Left hindlimb (tissue), 1 donor: ENCODE data around the gene PRKAG2.
"Not testable (repeated sequence)": the region's sequence is repeated elsewhere in the genome, so short reads cannot be mapped to it uniquely, and the experiment has no call there.

Experiments
- DNase-seq: peaks from one replicate; pipeline ENCODE4 v3.0.0-alpha.2; 2018

The PRKAG2 gene

DNA sequence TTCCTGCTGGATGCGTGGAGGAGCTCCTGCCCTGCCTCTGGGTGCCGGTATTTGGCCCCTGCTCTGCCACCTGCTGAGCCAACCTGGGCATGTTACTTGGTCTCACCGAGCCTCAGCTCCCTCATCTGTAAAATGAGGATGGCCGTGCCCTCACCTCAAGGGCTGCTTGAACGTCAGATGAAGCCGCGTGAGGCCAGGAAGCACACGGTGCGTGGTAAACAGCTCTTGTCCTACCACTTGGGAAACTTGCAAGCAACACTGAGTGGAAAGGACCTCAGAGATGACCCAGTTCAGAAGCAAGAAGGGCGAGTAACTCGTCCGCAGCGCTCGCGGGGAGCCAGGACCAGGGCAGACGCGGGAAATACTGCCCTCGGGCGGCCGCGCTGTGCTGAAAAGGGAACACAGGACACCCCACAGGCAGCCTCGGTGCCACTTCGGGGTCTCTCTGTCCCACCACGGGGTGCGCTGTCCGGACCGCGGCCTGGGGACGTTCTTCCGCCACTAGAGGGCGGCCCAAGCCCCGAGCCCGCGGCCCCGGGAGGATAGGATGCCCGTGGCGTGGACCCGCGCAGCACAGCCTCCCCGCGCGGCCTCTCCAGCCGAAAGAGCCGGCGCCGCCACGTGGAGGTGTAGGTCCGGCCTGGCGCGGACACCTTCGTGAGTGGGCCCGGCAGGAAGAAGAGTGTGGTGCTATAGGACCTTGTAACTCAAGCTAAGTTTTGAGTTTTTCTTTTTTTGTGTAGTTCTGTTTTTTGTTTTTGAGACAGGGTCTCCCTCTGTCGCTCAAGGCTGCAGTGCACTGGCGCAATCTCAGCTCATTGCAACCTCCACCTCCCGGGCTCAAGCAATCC, 94.1 kb downstream of the PRKAG2 start:
- DNase-seq, result peak; percentile 61

DNA sequence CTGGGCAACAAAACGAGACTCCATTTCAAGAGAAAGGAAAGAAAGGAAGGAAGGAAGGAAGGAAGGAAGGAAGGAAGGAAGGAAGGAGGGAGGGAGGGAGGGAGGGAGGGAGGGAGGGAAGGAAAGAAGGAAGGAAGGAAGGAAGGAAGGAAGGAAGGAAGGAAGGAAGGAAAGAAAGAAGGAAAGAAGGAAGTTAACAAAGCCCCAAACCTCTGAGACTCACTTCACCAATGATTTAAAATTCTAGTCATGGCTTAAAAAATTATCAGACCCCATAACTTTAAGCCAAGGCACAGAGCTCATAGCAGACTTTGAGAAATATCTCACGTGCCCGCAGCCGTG, 94.7 kb downstream of the PRKAG2 start:
- DNase-seq, result not testable (repeated sequence)

DNA sequence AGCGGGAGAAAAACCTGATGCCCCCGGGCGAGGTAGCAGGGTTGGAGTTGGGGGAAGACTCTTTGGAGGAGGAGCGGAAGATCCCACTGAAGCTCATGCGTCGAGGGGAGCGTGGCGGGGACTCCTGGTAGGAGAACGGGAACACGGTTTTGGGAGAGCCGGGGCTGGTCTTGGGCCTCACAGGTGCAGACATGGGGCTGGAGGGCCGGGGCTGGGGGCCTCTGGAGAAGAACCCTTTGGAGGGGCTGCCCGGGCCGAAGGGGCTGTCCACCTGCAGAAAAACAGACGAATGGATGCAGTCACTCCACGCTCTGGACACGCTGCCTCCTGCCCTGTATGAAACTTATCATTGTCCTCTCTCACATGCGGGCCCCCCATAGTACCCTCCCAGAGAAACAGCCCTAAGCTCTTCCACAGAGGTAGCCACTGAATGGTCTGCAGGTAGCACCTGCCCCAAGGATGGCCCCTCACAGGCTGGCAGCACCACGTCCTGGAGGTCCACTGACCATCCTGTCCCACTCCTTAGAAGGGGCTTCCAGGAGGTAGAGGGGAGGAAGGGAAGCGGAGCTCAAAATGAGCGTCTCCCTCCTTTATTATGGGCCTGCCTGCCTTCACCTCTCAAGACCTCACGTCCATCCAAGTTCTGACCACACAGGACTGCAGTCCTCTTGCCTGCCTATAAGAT, 95.6 kb downstream of the PRKAG2 start:
- no peak for DNase-seq

- no peak for DNase-seq
Measured at GRCh38 chr7:151780631-151781030, 96.3 kb downstream of the PRKAG2 start.

GRCh38 chr7:151779678-151780077, 97.2 kb downstream of the PRKAG2 start:
- DNase-seq, result no peak

- DNase-seq, result no peak
Measured at GRCh38 chr7:151779255-151779654, 97.7 kb downstream of the PRKAG2 start.

- no peak for DNase-seq
Measured at GRCh38 chr7:151777908-151778670, 98.8 kb downstream of the PRKAG2 start.

- no peak for DNase-seq
Measured at GRCh38 chr7:151777495-151777880, 99.4 kb downstream of the PRKAG2 start.

DNA sequence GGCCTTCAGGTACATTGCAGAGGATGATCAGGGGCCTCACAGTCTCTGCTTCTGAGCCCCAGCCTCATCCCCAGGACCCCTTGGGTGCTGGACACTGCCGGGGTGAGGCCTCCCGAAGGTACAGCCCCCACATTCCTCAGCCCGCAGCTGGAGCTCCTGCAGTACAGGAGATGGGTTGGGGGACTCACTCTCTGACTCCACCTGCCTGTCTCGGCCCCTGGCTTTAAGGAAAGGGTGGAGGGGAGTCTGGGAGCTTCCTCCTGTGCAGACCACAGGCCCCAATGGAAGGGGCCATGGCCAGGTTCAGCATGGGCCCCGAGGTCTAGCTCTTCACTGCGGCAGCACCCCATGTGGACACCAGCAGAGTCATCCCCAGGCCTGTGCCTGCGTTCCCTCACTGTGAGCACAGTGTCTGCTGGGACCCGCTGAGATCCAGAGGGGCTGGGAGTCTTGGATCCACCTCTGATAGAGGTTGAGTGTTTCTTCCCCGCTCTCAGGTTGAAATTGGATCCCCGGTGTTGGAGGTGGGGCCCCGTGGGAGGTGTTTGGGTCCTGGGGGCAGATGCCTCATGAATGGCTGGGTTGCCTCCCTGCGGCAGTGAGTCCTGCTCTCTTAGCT, 99.9 kb downstream of the PRKAG2 start:
- peak; percentile 12 for DNase-seq

DNA sequence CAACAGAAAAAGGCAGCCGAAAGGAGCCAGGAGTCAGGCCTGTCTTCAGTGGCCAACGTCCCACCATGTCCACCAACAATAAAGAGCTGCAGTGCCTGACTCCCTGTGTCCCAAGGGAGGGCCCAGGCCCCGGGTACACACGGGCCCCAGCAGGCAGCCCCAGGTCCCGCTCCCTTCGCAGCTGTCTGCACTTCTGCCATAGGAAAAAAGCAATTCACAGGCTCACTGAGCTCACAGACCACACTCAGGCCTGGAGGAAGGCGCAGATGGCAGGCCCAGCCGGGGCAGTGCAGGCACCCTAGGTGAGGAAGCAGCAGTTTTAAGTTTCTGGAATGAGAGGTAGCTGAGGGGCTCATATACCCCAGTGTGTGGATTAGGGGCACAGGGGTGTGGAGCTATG, 100.5 kb downstream of the PRKAG2 start:
- no peak for DNase-seq

DNA sequence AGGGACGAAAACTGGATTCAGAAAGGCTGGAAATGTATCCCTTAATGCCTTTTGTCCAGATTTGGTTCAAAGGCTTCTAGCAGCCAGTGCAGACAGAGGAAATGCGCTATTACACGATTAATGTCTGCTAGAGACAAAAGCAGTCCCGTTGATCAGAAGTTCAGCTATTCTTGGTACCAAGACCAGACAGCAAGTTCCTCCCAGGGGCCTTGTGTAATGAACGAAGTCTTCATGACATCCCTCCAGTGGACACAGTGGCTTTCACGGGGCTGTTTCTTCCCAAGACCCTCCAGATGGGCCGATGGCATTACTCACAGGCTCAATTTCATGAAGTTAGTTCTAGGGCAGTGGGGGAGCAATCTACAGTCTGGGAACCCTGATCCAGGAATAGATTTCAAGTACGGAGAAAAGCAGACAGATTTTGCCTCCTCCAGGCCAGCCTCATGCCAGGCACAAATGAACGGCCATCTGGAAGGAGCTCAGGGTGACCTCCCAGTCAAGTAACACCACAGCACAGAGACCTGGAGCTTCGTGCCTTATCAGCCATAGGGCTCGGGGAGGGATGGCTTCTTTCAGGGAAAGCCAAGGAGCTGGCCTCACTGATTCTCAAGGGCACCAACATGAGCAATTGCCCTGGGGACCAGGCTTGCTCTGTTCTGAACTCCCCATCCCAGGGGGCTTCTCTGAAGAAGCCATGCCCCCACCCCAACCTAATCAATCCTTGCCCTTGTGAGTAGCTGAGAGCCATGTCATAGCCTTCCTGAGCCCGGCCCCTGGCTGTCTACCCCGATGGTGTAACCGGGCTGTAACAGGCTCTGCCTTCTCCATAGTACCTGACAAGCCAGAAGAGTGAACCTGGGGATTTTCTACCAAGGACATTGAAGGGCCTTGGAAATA, 101.1 kb downstream of the PRKAG2 start:
- peak; percentile 12 for DNase-seq

DNA sequence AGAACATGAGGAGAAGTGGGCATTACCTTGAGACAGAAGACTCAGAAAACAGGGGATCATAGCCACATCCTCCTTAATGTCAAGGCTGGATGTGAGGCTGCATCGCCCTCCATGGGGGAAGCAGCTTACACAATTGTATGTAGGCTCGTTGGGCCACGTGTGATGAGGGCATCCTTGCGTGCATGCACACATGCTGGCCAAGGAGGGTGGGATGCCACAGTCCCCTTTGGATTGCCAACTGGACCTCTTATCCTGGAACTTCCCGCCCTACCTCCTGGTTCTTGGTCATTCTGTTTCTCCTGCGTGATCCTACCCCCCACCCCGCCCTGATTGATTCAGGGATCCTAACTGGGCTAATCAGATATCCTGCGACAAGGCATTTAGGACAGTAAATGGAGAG, 102.0 kb downstream of the PRKAG2 start:
- peak; percentile 9 for DNase-seq

DNA sequence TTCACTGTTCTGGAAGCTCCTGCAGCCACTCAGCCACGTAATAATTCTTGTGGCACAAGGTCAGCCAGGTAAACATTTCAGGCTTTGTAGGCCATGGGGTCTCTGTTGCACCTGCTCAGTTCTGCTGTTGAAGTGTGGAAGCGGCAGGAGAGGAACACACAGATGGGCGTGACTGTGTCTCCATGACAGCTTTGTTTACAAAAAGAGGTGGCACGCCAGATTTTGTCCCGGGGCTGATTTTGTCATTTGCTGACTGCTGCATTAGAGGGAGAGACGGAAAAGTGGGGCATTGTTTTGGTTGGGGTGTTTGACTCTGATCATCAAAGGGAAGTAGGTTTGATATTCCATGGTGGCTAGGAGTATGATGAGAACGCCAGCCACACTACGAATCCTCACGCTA, 103.1 kb downstream of the PRKAG2 start:
- DNase-seq, result no peak

DNA sequence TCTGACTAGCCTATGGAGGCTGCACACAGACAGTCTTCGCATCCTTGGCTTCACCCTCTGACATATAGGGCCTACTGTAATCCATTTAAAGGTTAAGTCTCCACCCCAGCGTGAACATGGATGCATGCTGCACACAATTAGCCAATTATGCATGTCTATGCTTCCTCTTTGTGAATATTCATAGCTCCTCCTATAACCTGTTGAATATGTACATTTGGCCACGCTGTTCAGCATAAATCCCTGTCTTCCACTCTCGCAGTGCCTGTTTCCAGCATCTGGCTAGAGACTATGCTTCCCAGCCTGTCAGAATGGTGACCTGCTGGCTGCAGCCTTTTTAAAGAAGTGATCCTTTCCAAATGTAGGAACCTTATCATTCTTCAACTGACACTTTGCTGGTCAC, 106.7 kb downstream of the PRKAG2 start:
- DNase-seq, result no peak

DNA sequence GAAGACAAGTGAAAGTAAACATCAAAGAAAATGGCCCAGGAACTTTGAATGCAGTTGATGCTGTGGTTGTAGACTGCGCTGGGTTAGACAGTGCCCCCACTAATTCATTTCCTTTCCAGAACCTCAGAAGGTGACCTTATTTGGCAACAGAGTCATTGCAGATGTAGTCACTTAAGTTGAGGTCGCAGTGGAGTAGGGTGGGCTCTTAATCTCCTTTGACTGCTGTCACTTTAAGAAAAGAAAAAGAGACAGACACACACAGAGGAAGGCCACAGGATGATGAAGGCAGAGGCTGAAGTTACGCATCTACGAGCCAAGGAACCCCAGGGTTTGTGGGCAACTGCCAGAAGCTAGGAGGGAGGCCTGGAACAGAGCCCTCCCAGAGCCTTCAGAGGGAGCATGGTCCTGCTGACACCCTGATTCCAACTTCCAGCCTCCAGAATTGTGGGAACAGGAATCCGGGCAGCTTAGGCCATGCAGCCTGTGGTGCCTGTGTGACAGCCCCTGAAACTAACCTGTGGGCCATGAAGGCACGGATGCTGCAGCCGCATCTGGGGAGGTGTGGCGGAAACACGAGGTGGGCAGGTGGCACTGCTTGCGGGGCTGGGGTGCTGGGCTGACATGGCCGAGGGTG, 107.6 kb downstream of the PRKAG2 start:
- DNase-seq, result no peak

GRCh38 chr7:151768805-151769187, 108.1 kb downstream of the PRKAG2 start:
- no peak for DNase-seq

DNA sequence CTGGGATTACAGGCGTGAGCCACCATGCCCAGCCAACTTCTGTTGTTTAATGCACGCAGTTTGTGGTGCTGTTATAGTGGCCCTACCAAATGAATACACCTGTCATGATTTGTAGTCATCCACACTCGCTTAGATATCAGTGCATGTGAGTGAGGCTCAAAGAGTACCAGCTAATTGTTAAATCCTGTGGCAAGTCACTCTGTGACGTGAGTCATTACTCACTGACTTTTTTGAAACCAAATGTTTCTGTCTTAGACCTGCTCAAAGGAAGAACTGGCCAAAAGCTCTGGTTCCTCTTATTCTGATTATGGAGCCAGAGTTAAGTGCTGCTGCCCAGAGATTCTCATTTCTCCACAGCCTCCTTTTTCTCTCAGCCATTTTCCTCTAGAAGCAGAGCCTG, 109.4 kb downstream of the PRKAG2 start:
- DNase-seq, result no peak

DNA sequence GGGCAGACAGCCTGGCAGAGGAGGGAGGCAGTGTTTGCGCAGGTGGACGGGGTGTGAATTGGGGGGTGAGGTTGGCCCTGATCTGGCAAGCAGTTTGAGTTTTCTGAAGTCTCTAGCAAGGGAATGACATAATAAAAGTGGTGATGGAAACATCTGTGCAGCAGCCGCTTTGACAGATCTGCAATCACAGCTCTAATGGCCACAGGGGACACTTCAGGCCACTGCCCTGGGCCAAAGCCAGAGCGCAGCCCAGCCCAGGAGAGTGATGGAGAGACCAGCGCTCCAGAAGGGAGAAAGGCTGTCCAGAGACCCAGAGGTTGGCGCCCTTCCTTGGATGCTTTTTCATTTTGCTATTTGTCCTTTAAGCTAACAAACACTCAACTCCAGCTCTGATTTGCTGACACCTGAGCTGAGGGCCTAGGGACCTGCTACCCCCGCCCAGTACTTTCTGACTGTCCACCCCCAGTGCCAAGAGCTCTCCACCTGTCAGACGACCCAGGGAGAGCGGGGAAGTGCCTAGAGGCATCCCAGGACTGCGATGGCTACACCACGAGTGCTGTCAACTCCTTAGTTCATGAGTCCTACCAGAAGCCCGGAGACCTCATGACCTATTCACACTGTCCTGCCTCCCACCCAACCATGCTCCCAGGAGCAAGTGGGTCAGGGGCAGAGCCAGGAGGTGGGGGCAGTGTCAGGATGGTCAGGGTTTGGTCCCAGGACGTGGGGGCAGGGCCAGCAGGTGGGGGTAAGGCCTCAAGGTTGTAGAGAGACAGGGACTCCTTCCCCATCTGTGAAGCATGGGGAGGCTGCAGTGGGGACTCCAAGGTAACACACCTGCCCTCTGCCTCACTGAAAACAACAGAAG, 112.6 kb downstream of the PRKAG2 start:
- DNase-seq, result no peak

GRCh38 chr7:151763420-151763984, 113.4 kb downstream of the PRKAG2 start:
- DNase-seq, result no peak

DNA sequence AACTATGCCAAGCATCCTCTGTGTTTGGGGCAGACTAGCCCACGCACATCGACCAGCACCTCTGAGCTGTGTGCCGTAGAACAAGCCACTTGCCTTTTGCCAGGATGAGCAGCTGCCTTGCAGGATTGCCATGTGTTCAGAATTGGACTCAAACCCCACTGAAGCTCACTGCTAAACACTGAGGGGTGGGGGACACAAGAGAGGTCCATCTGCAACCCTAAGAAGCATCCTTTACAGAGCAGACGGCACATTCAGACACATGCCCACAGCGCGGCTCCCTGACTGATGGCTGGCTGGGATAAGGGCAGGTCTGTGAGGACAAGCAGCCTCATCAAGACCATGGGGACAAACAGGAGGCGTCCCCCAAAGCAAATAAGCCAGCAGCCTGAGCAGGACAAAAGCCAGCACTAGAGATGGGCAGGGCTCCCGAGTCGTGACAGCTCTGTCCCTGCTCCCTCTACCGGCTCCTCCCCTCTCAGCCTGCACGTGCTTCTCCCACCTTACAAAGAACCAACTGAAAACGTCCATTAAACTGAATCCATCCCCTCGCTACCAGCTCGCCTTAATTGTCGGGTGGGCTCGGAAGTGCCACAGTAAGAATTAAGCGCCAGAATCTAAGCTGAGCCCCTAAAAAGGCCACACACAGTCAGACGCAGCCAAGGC, 114.2 kb downstream of the PRKAG2 start:
- no peak for DNase-seq
